ENCODE data around the gene TSHZ2. TPM values are rescaled to one million over a fixed set of nuclear protein-coding genes. Genes with fewer than 3 reads are reported as not detected.

TSHZ2 gene
- total RNA-seq, 1 experiment from 2014 or later: 0.07 TPM

DNA sequence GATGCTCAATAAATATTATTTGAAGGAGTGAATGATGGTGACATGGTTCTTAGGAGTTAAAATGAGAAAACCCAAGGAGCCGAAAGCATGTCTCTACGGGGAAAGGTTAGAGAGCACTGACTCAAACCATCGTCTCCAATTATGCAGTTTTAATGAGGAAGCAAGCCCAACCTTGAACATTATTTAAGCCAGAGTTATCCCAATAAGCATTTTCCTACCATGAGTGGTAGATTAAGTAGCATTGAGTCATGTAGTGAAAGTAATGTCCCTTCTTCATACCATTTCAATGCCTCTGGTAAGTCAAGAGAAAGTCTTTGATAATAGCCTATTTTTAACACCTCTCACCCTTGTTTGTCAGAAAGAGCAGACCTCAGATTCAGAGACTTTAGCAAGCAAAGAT lies 13.5 kb downstream of the TSHZ2 start:
- peaks cover 7 to 9% of the 10 kb centered on the region in 2 experiments for H3K4me1 Mint-ChIP-seq

More for the DNA sequence above, 13.5 kb downstream of the TSHZ2 start:
- WGBS (ENCODE audit: extremely low coverage, insufficient read length, low lambda C conversion rate): no CpG with 5 or more reads among the region's 3 CpGs
- Mint-ChIP-seq H3K27ac (no peak overlapping the region), H3K4me3 (no peak overlapping the region), H3K36me3 (ENCODE audit: insufficient read depth in 1 of 3, low read depth in 3 of 3) (no peaks in the 10 kb centered on the region), H3K27me3 (ENCODE audit: low read depth) (peaks cover 16% of the 10 kb centered on the region), H3K9me3 (no peaks in the 10 kb centered on the region)
- H4K20me1 ChIP-seq (ENCODE audit: control insufficient read depth, insufficient read depth, insufficient read length): no peaks in the 10 kb centered on the region
- TF ChIP-seq, protein P1, sequence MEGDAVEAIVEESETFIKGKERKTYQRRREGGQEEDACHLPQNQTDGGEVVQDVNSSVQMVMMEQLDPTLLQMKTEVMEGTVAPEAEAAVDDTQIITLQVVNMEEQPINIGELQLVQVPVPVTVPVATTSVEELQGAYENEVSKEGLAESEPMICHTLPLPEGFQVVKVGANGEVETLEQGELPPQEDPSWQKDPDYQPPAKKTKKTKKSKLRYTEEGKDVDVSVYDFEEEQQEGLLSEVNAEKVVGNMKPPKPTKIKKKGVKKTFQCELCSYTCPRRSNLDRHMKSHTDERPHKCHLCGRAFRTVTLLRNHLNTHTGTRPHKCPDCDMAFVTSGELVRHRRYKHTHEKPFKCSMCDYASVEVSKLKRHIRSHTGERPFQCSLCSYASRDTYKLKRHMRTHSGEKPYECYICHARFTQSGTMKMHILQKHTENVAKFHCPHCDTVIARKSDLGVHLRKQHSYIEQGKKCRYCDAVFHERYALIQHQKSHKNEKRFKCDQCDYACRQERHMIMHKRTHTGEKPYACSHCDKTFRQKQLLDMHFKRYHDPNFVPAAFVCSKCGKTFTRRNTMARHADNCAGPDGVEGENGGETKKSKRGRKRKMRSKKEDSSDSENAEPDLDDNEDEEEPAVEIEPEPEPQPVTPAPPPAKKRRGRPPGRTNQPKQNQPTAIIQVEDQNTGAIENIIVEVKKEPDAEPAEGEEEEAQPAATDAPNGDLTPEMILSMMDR (conservative IDR thresholded peaks at IDR 0.05): no peak
- no peak overlapping the region for H3K4ac ChIP-seq (ENCODE audit: low read depth, low read length)
- H2BK15ac ChIP-seq (ENCODE audit: low read depth, low read length): no peak overlapping the region
- no peak overlapping the region for H2BK20ac ChIP-seq (ENCODE audit: low read depth, low read length, poor library complexity, severe bottlenecking)
- no peak overlapping the region for H3K9ac ChIP-seq (ENCODE audit: extremely low read depth, insufficient read length, low read length)
- no peak overlapping the region for H3T11ph ChIP-seq (ENCODE audit: low read length)
- H2BK120ac ChIP-seq (ENCODE audit: low read depth, low read length, poor library complexity, severe bottlenecking): no peak overlapping the region
- no peak overlapping the region for H2AK5ac ChIP-seq (ENCODE audit: insufficient read length, low read length)
- no peak overlapping the region for H3K56ac ChIP-seq (ENCODE audit: insufficient read length, low read depth, low read length)
- H2BK5ac ChIP-seq (ENCODE audit: insufficient read length, low read length): no peak overlapping the region
- no peak overlapping the region for H3K27ac ChIP-seq (ENCODE audit: insufficient read length, low read depth, low read length)
- no peaks in the 10 kb centered on the region for H3K27me3 ChIP-seq (ENCODE audit: insufficient read depth, low read length)
- H4K91ac ChIP-seq (ENCODE audit: insufficient read length, low read depth, low read length): no peak overlapping the region
- H3K9me3 ChIP-seq (ENCODE audit: control insufficient read depth, low read depth, low read length): no peaks in the 10 kb centered on the region
- H3K14ac ChIP-seq (ENCODE audit: insufficient read depth, low read length): no peak overlapping the region
- H3K23me2 ChIP-seq (ENCODE audit: insufficient read length, low read depth, low read length, poor library complexity, severe bottlenecking): no peaks in the 10 kb centered on the region
- no peak overlapping the region for H3K18ac ChIP-seq (ENCODE audit: insufficient read length, low read depth, low read length)
- no peak overlapping the region for H2BK12ac ChIP-seq (ENCODE audit: insufficient read length, low read depth, low read length)
- H3K4me2 ChIP-seq (ENCODE audit: insufficient read depth, insufficient read length, low read length): no peak overlapping the region
- H3K4me1 ChIP-seq (ENCODE audit: insufficient read depth, low read length): no peaks in the 10 kb centered on the region
- H3K79me2 ChIP-seq (ENCODE audit: insufficient read depth, low read length): no peaks in the 10 kb centered on the region
- no peak for DNase-seq
- no peak overlapping the region for H2AFZ ChIP-seq (ENCODE audit: low read length)
- H3K23ac ChIP-seq (ENCODE audit: insufficient read length, low read depth, low read length): no peak overlapping the region
- H3K79me1 ChIP-seq (ENCODE audit: insufficient read depth, low read depth, low read length, poor library complexity, severe bottlenecking): no peaks in the 10 kb centered on the region
- no peak overlapping the region for H4K5ac ChIP-seq (ENCODE audit: insufficient read length, low read depth, low read length)
- H4K8ac ChIP-seq (replicated peaks; ENCODE audit: insufficient read length, low read depth, low read length): no peak overlapping the region

Data from H9 (cell line).